Mesodermal cell (in vitro differentiated cells): ENCODE measurements around the gene PRDX1.
"Not testable (repeated sequence)": the region's sequence is repeated elsewhere in the genome, so short reads cannot be mapped to it uniquely, and the experiment has no call there.

Experiments used
- H3K27ac ChIP-seq: 2 replicates; pipeline ENCODE4 v1.7.0; 2013; ENCODE audit warnings: mild to moderate bottlenecking, low read depth, low read length, moderate library complexity; ENCODE audit not compliant: severe bottlenecking
- H3K36me3 ChIP-seq: 2 replicates; pipeline ENCODE4 v1.7.1; 2013; ENCODE audit warnings: mild to moderate bottlenecking, low read length, moderate library complexity; ENCODE audit not compliant: control insufficient read depth, insufficient read depth
- H3K4me1 ChIP-seq: one replicate; pipeline ENCODE4 v1.7.1; 2013; ENCODE audit warnings: mild to moderate bottlenecking, low read length; ENCODE audit not compliant: insufficient read depth, control insufficient read depth, poor library complexity, severe bottlenecking
- H3K4me3 ChIP-seq: 2 replicates; pipeline ENCODE4 v1.7.0; 2013; ENCODE audit warnings: low read length, control low read depth, mild to moderate bottlenecking; ENCODE audit not compliant: insufficient read depth, poor library complexity, severe bottlenecking; ENCODE audit errors: extremely low read depth
- H3K9me3 ChIP-seq: 2 replicates; pipeline ENCODE4 v1.7.1; 2013; ENCODE audit warnings: mild to moderate bottlenecking, low read length, moderate library complexity; ENCODE audit not compliant: control insufficient read depth
- WGBS, 2 experiments: methylation state at CpG; one replicate each; pipeline ENCODE4 v1.1.5; 2013; ENCODE audit warnings: missing lambda C conversion rate in 2 of 2; ENCODE audit not compliant: insufficient coverage in 2 of 2; 5-methylcytosine and 5-hydroxymethylcytosine counted together

The PRDX1 gene

GRCh38 chr1:45535988-45536766 lies 14.5 kb upstream of the PRDX1 start:
- Histone ChIP-seq H3K27ac (no peak overlapping the region), H3K4me3 (no peak overlapping the region), H3K9me3 (no peaks in the 10 kb centered on the region), H3K36me3 (no peaks in the 10 kb centered on the region), H3K4me1 (no peaks in the 10 kb centered on the region)
- WGBS, 2 experiments, result 79 to 100% methylated on average over 2 of the region's 6 CpGs

GRCh38 chr1:45531873-45532272 lies 10.2 kb upstream of the PRDX1 start:
- no peaks in the 10 kb centered on the region for H3K9me3 ChIP-seq
- H3K36me3 ChIP-seq, result no peaks in the 10 kb centered on the region
- H3K27ac ChIP-seq, result no peak overlapping the region
- 88 to 89% methylated on average over 2 to 5 of the region's 5 CpGs for WGBS, 2 experiments
- H3K4me1 ChIP-seq, result no peaks in the 10 kb centered on the region
- H3K4me3 ChIP-seq, result no peak overlapping the region

- Histone ChIP-seq H3K27ac (no peak overlapping the region), H3K4me3 (no peak overlapping the region), H3K36me3 (no peaks in the 10 kb centered on the region), H3K4me1 (peaks cover 4% of the 10 kb centered on the region), H3K9me3 (no peaks in the 10 kb centered on the region)
- WGBS, 2 experiments, result 94 to 95% methylated on average over 6 to 7 of the region's 11 CpGs
Observed at GRCh38 chr1:45530632-45531135, 9.0 kb upstream of the PRDX1 start.

- no peaks in the 10 kb centered on the region for H3K9me3 ChIP-seq
- no peak overlapping the region for H3K4me3 ChIP-seq
- H3K4me1 ChIP-seq, result peaks cover 10% of the 10 kb centered on the region
- 83% methylated on average over 1 of the region's 1 CpG; no CpG with 5 or more reads in 1 of the 2 experiments for WGBS, 2 experiments
- no peaks in the 10 kb centered on the region for H3K36me3 ChIP-seq
- no peak overlapping the region for H3K27ac ChIP-seq
Observed at GRCh38 chr1:45526135-45526644, 4.5 kb upstream of the PRDX1 start.

GRCh38 chr1:45523975-45524374 lies 2.3 kb upstream of the PRDX1 start:
- not testable (repeated sequence) for H3K9me3 ChIP-seq, H3K4me3 ChIP-seq, H3K36me3 ChIP-seq, H3K27ac ChIP-seq
- 86 to 93% methylated on average over 7 of the region's 10 CpGs for WGBS, 2 experiments
- H3K4me1 ChIP-seq, result peaks cover 12% of the 10 kb centered on the region

GRCh38 chr1:45523516-45523915 lies 1.8 kb upstream of the PRDX1 start:
- no CpG with 5 or more reads among the region's 2 CpGs for WGBS, 2 experiments
- peak overlapping the region; percentile 29 for H3K27ac ChIP-seq

GRCh38 chr1:45522324-45523104 lies 830 bp upstream of the PRDX1 start:
- Histone ChIP-seq H3K4me1 (peaks cover 19% of the 10 kb centered on the region), H3K27ac (peak overlapping the region; percentile 98), H3K9me3 (no peaks in the 10 kb centered on the region), H3K36me3 (peaks cover 20% of the 10 kb centered on the region), H3K4me3 (peak overlapping the region; percentile 100)
- 84 to 85% methylated on average over 17 to 21 of the region's 21 CpGs for WGBS, 2 experiments

More at GRCh38 chr1:45523516-45523915, 1.8 kb upstream of the PRDX1 start:
- Histone ChIP-seq H3K4me1 (peaks cover 17% of the 10 kb centered on the region), H3K36me3 (peaks cover 13% of the 10 kb centered on the region)
- H3K4me3 ChIP-seq, H3K9me3 ChIP-seq: not testable (repeated sequence)

- 79 to 83% methylated on average over 11 to 13 of the region's 16 CpGs for WGBS, 2 experiments
- Histone ChIP-seq H3K4me3 (peak overlapping the region; percentile 100), H3K36me3 (peaks cover 46% of the 10 kb centered on the region), H3K4me1 (peaks cover 20% of the 10 kb centered on the region)
- H3K9me3 ChIP-seq, H3K27ac ChIP-seq: not testable (repeated sequence)
Observed at GRCh38 chr1:45519774-45520173, 1.9 kb downstream of the PRDX1 start.

GRCh38 chr1:45518910-45519309 lies 2.8 kb downstream of the PRDX1 start:
- Histone ChIP-seq H3K4me1 (peaks cover 22% of the 10 kb centered on the region), H3K9me3 (no peaks in the 10 kb centered on the region), H3K27ac (peak overlapping the region; percentile 53), H3K36me3 (peaks cover 54% of the 10 kb centered on the region), H3K4me3 (peak overlapping the region; percentile 100)
- 100% methylated on average over 1 of the region's 1 CpG for WGBS, 2 experiments

GRCh38 chr1:45518366-45518765 lies 3.3 kb downstream of the PRDX1 start:
- H3K9me3 ChIP-seq, H3K27ac ChIP-seq, H3K4me3 ChIP-seq: not testable (repeated sequence)
- Histone ChIP-seq H3K36me3 (peaks cover 59% of the 10 kb centered on the region), H3K4me1 (peaks cover 22% of the 10 kb centered on the region)
- WGBS, 2 experiments, result 56% methylated on average over 1 of the region's 4 CpGs; no CpG with 5 or more reads in 1 of the 2 experiments
